RPMI7951 (cell line): Measurements from ENCODE around the gene PCLAF. TPM values are rescaled to one million over a fixed set of nuclear protein-coding genes. Genes with fewer than 3 reads are reported as not detected.
A peak's percentile ranks its signal among the peaks of the same experiment; 100 is the strongest.

Experiments used
- DNase-seq: peaks from one replicate; pipeline ENCODE4 v3.0.0-alpha.2; 2012; ENCODE audit warnings: low read depth
- total RNA-seq: library from RNA; depleted of rRNA; stranded (reverse); fragments of >200 nt; shearing (Covaris generic); gene quantifications from 2 replicates; pipeline ENCODE4 v1.2.3, GENCODE V29; 2014; rRNA removed

Gene PCLAF
- total RNA-seq, 1 experiment from 2014 or later, result 229 TPM

- DNase-seq, result peak; percentile 20
These were observed 56.9 kb downstream of the PCLAF start for GRCh38 chr15:64324165-64324877.

GRCh38 chr15:64315216-64315615 lies 66.0 kb downstream of the PCLAF start:
- DNase-seq, result no peak

- no peak for DNase-seq
These were observed 66.8 kb downstream of the PCLAF start for GRCh38 chr15:64314456-64314855.

Other genes starting within 250 kb of the PCLAF start
- 0.12 and 0.29 TPM in 2 replicates for gene SNX22, start 229.7 kb downstream of the PCLAF start, total RNA-seq
- gene PPIB, start 218.4 kb downstream of the PCLAF start, total RNA-seq, result 1,133 and 1,525 TPM in 2 replicates
- 15.4 and 23.7 TPM in 2 replicates for gene CSNK1G1, start 25.3 kb downstream of the PCLAF start, total RNA-seq
- gene TRIP4, start 6.4 kb upstream of the PCLAF start, total RNA-seq, result 10.0 and 11.4 TPM in 2 replicates
- gene ZNF609, start 79.1 kb upstream of the PCLAF start, total RNA-seq, result 10.6 and 12.1 TPM in 2 replicates